ENCODE measurements around the gene UBL3. TPM values are rescaled to one million over a fixed set of nuclear protein-coding genes. Genes with fewer than 3 reads are reported as not detected.

Gene UBL3
- total and polyA plus RNA-seq, 10 of the 15 experiments (the other 5 are each of a cell fraction or from before 2014, with no cell fraction given) = 5.5 to 13.7 (median 10.6) TPM

GRCh38 chr13:29817604-29818378 is 32.6 kb downstream of the UBL3 start (continued):
- TF ChIP-seq TAF1 (IDR thresholded peaks at IDR 0.05; ENCODE audit: borderline replicate concordance, low read depth, low read length) = no peak
- TF ChIP-seq ETV6 (conservative IDR thresholded peaks at IDR 0.05 in 1 of 2, IDR thresholded peaks at IDR 0.05 in 1 of 2; ENCODE audit: borderline replicate concordance in 1 of 2, low read depth in 1 of 2) = peak in 1 of 2 experiments; percentile 55; a peak in 1 of 4 replicates
- TF ChIP-seq RAD51 (IDR thresholded peaks at IDR 0.05) = no peak
- peak; percentile 99 for TF ChIP-seq MEF2A (IDR thresholded peaks at IDR 0.05; ENCODE audit: insufficient read depth, low read depth, low read length)
- TF ChIP-seq, protein P1, sequence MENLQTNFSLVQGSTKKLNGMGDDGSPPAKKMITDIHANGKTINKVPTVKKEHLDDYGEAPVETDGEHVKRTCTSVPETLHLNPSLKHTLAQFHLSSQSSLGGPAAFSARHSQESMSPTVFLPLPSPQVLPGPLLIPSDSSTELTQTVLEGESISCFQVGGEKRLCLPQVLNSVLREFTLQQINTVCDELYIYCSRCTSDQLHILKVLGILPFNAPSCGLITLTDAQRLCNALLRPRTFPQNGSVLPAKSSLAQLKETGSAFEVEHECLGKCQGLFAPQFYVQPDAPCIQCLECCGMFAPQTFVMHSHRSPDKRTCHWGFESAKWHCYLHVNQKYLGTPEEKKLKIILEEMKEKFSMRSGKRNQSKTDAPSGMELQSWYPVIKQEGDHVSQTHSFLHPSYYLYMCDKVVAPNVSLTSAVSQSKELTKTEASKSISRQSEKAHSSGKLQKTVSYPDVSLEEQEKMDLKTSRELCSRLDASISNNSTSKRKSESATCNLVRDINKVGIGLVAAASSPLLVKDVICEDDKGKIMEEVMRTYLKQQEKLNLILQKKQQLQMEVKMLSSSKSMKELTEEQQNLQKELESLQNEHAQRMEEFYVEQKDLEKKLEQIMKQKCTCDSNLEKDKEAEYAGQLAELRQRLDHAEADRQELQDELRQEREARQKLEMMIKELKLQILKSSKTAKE (IDR thresholded peaks at IDR 0.05; ENCODE audit: low read depth, poor library complexity, severe bottlenecking) = peak; percentile 38
- no peak for TF ChIP-seq REST (IDR thresholded peaks at IDR 0.05; ENCODE audit: low read depth, low read length)
- peak; percentile 43; the same call in 1 of the 2 replicates for TF ChIP-seq GABPA (IDR thresholded peaks at IDR 0.05; ENCODE audit: low read depth)
- no peak for TF ChIP-seq SMAD5 (IDR thresholded peaks at IDR 0.05; ENCODE audit: low read depth)
- no peak for TF ChIP-seq ZNF687 (IDR thresholded peaks at IDR 0.05)
- TF ChIP-seq KLF5 (IDR thresholded peaks at IDR 0.05; ENCODE audit: partially characterized antibody) = no peak
- TF ChIP-seq MAX (IDR thresholded peaks at IDR 0.05; ENCODE audit: low read depth, low read length) = no peak
- TF ChIP-seq ZBED1 (IDR thresholded peaks at IDR 0.05; ENCODE audit: borderline replicate concordance) = peak; percentile 55; the same call in 1 of the 2 replicates
- TF ChIP-seq STAT3 (IDR thresholded peaks at IDR 0.05; ENCODE audit: low read depth, low read length) = no peak
- TF ChIP-seq ZNF274 (IDR thresholded peaks at IDR 0.05; ENCODE audit: insufficient read depth, insufficient read length) = no peak
- peak; percentile 79 for TF ChIP-seq PML (IDR thresholded peaks at IDR 0.05; ENCODE audit: low read length)
- TF ChIP-seq SREBF2 (IDR thresholded peaks at IDR 0.05; ENCODE audit: low read length) = no peak
- TF ChIP-seq SUZ12 (IDR thresholded peaks at IDR 0.05; ENCODE audit: unreplicated experiment) = no peak
- no peak for TF ChIP-seq RCOR1 (conservative IDR thresholded peaks at IDR 0.05; ENCODE audit: low read depth, low read length)
- TF ChIP-seq YBX1 (IDR thresholded peaks at IDR 0.05) = no peak
